HG03575 (cell line): ENCODE results near the gene UGT1A10.
"Not testable (repeated sequence)": the region's sequence is repeated elsewhere in the genome, so short reads cannot be mapped to it uniquely, and the experiment has no call there.

Experiments
- ATAC-seq: cut with Tn5 transposase; IDR thresholded peaks from one replicate; pipeline ENCODE4 v1.9.1; 2021; ENCODE audit not compliant: unreplicated experiment, insufficient number of reproducible peaks, low FRiP score; ENCODE audit errors: extremely low read depth

The UGT1A10 gene

DNA sequence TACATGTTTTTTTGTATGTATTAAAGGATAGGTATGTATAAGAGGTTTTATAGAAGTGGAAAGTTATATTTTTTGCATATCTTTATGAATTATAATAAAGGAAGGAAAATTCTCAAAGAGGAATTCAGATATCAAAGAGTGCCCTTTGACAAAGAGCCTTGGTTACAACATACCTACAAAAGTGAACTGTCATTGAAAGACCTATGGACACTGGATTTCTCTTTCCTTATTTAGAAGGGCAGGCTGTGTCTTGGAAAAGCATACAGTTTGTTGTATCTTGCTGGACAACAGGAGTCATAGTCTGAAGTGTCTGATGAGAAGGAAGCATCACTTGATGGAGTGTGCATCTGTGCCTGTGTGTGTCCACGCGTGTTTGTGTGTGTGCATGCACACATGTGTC is 15.2 kb downstream of the UGT1A10 start:
- no peak for ATAC-seq

DNA sequence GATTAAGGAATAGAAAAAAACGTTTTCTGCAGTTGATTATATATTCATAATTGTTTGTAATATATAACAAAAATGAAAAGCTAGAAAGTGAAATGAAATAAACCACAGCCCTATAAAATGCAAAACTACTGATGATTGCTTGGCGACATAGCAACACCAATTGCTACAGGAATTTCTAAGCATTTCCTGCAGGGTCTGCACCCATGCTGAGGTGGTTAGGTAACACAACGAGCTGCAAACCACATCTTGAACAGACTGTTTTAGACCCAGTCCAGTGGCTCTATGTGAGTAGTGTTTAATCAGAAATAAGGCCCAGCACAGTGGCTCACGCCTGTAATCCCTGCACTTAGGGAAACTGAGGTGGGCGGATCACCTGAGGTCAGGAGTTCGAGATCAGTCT is 18.3 kb downstream of the UGT1A10 start:
- no peak for ATAC-seq

DNA sequence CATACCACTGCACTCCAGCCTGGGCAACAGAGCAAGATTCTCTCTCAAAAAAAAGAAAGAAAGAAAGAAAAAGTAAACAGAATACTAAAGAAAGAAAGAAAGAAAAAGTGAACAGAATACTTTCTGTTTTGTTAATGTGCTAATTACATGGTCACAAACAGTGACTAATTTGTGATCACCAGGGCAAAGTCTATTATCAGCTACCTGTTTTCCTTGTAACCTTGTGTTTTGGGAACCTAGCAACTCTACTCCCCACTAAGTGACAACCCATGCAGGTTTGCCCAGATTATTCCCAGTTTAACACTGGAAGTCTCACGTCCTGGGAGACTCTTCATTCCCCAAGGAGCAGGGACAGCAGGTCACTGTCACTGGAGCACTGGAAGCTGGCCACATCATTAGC is 18.8 kb downstream of the UGT1A10 start:
- no peak for ATAC-seq

DNA sequence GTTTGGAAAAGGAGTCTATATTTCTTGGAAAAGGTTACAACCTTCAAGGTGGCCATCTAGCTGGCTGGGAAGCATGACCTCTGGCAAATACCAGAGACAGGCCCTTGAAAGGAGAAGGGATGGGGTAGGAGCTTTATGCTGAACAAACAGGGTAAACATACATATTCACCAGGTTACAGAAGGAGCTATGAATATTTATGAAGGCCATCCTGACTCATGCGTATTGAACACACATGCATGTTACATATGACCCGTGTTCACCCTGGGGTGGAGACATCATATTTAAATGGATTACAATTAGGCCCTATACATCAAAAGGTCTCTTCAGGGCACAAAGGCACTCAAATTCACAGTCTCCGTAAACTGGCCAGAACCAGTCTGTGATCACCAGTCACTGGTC is 19.7 kb downstream of the UGT1A10 start:
- ATAC-seq: not testable (repeated sequence)

DNA sequence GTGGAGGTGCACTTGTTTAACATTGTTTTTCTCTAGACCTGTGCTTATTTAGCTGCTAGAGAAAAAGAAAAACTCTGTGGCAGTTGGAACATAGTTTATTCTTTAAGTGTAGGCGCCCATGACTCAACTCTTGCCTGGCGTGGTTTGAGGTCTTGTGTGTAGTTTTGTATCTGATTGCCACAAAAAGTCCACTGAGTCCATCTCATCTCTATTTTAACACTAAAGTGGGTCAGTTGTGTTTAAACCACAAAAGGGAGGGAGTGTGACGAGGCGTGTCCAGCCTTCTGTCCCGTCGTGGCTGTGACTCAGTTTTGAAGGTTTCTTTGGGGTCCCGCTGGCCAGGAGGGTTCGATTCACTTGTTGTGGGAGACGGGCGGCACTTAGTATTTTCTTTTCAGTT is 20.2 kb downstream of the UGT1A10 start:
- ATAC-seq: no peak

DNA sequence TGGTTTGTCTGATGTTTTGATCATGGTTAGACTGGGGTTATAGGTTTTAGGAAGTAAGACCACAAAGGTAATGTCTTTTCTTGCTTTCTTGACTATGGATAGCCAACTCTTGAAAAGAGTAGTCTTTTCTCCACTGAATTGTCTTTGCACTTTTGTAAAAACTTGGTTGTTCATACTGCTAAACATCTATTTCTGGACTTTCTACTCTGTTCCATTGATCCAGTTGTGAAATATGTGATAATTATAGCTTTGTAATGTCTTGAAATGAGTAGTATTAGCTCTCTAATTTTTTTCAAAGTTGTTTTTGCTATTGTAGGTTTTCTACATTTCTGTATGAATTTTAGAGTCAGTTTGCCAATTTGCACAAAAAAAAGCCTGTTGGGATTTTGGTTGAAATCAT is 22.4 kb downstream of the UGT1A10 start:
- ATAC-seq: no peak

DNA sequence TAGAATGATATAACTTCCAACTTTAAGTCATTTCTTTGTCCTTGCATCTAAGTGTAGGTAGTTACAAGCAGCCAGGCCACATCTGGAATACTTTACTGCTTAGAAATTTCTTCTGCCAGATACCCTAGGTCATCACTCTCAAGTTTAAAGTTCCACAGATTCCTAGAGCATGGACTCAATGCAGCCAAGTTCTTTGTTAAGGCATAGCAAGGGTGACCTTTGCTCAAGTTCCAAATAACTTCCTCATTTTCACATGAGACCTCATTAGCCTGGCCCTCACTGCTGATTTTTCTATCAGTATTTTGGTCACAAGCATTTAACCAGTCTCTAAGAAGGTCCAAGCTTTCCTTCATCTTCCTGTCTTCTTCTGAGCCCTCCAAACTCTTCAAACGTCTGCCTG is 27.7 kb downstream of the UGT1A10 start:
- ATAC-seq: no peak

DNA sequence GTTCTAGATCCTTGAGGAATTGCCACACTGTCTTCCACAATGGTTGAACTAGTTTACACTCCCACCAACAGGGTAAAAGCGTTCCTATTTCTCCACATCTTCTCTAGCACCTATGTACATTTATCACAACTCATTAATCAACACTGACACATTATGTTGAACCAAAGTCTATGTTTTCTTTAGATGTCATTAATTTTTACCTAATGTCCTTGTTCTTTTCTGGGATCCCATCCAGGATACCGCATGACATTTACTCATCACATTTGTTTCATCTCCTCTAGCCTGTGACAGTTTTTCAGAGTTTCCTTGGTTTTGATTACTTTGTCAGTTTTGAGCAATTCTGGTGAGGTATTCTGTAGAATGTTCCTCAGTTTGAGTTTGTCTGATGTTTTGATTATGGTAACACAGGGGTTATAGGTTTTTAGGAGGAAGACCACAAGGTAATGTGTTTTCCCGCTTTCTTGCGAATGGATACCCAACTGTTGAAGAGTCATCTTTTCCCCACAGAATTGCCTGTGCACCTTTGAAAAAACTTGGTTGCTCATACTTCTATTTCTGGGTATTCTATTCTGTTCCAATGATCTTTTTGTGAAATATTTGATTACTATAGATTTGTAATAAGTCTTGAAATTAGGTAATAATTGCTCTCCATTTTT is 32.5 kb downstream of the UGT1A10 start:
- ATAC-seq: no peak

DNA sequence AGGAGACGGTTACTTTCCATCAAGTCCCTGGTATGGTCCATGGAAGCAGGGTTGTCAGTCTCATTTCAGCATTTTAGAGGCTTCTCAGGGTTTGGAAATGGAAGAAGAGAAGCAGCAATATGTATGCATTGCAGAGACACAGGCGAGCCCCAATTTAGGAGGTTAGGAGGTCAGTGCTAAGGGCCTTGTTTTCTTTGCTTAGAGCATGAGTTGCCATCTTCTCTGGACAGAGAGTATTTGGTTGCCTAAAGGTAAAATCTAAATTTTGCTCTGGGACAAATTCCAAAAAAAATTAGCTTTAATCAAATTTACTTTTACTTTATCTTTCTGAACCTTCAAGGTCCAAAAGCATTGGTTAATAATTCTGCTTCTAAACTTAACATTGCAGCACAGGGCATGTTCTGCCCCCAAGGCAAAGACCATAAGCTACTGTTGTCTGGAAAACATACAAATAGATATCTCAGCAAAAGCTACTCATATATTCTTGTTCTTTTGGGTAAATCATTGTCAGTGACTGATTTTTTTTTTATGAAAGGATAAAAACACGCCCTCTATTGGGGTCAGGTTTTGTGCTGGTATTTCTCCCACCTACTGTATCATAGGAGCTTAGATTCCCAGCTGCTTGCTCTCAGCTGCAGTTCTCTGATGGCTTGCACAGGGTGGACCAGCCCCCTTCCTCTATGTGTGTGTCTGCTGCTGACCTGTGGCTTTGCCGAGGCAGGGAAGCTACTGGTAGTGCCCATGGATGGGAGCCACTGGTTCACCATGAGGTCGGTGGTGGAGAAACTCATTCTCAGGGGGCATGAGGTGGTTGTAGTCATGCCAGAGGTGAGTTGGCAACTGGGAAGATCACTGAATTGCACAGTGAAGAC is 35.3 kb downstream of the UGT1A10 start, which contains the start of gene UGT1A9:
Gene UGT1A9, plus strand, starts transcription at position 609 of the 872 bp plus-strand sequence. Its CDS starts 37 bp downstream, at position 646.
- ATAC-seq: no peak

DNA sequence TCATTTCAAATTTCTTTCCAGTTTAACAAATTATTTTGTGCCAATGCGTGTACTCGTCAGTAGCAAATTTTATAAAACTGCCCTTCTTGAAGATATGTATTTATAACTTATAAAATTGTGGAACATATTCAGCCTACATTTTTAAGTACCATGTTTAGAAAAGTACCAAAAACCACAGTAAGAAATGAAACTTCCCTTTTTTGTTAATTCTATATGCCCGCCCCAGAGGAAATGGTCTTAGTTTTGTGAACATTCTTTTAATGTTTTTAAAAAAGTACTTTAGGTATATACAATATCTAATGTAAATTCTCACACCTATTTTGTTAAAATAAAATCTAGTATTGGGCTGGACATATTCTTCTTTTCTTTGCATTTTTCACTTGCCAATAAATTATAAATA is 36.6 kb downstream of the UGT1A10 start:
- ATAC-seq: no peak

DNA sequence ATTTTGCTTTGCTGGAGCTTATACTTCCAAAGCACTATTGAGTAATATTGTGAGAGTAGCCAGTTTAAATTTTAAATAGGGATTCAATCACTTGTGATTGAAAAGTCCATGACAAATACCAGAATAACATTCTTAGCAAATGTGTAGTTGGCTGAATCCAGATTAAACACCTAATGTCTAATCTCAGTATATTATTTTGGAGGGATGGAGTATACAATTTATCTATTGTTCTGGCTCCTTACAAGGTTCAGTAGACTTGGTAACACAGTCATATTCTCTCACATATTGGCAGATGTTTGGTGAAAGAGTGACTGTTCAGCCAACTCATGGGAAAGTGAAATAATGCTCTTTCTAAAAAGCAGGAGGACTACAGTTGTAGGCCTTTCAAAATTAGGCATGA is 37.6 kb downstream of the UGT1A10 start:
- no peak for ATAC-seq

DNA sequence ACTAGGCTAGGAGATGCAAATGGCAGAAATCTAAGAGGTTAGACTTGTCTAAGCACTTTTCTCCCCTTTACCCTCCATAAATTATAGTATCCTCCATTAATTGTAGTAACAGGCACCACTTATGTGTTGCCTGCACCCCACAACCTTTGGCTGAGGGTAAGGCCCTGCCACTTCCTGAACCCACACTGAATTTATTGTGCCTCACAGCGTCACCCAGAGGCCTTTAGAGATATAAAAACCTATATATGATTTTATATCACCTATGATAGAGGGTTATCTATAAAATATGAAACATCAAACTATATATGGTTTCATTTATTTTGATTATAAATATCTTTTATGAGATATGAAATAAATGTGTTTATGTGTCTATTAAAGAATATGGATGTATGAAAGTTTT is 38.1 kb downstream of the UGT1A10 start:
- no peak for ATAC-seq

DNA sequence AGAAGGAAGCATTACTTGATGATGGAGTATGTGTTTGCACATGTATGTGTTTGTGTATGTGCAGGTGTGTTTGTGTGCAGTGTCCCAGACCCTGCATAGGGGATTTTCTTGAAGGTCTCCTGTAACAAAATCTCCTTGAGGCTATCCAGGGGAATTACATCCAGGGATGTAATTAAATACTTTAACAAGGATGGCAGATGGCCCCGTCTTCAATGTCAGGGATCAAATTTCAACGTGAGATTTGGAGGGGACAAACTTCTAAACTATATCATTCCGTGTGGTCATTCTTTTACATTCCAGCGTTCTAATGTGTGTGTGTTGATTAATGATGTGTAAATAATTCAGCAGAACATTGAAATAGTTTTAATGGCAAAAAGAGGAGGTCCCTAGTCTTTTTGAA is 38.7 kb downstream of the UGT1A10 start:
- no peak for ATAC-seq

DNA sequence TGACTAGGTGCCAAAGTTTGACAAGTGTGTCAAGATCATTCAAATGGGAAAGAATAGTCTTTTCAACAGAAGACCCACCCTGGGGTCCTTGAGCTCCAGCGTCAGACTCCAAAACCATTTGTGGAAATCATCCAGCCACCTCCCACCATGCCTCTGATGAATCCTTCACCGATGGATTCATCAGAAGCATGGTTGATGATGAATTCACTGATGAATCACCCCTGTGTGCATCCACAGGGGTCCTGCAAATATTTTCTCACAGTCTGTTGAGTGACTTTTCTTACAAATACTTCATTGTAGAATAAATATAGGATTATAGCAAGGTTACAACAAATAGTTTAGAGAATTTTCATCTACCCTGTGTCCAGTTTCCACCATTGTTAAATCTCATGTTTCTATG is 39.8 kb downstream of the UGT1A10 start:
- ATAC-seq: no peak

DNA sequence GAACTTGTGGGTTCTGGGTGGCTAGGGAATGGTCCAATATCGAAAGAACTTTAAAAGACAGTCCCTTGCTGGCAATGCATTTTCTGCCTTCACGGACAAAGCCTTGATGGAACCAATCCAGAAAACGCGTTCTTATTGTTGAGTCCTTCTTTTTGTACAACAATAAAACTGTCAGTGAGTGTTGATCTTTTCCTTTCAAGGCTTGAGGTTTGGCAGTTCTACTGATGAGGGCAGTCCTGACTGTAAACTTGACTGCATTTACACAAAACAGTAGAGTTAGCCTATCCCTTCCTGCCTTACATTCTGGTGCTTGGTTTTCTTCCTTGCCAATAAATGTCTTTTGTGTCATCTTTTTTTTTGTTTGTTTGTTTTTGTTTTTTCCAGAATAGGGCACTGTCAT is 42.9 kb downstream of the UGT1A10 start:
- ATAC-seq: no peak

DNA sequence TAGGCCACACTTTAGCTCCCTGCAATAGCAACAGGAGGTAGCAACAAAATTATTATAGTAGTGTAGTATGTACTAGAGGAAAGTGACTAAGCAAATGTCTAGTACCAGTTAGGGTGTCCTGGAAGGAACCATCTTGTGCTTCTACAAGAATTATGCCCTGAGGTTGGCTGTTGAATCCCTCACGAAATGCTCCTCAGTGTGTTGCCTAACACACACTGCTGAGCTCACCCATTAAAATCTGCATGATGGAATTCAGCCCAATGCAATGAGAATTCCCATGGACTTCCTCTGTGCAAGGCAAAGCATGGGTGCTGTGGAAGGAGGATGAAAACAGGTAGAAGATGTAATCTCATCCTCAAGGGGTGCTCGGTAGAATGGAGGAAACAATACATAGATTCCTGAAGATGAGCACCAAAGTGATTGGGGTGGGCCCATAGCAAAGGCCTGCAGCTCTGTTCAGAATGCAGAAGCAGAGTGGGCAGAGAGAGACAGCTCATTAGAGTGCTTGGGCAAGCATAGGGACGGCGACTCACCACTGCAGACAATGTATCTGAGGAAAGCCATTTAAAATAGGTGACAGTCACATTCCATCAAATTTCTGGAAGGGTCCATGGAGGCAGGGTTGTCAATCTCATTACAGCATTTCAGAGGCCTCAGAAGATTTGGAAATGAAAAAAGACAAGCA is 44.3 kb downstream of the UGT1A10 start:
- no peak for ATAC-seq

DNA sequence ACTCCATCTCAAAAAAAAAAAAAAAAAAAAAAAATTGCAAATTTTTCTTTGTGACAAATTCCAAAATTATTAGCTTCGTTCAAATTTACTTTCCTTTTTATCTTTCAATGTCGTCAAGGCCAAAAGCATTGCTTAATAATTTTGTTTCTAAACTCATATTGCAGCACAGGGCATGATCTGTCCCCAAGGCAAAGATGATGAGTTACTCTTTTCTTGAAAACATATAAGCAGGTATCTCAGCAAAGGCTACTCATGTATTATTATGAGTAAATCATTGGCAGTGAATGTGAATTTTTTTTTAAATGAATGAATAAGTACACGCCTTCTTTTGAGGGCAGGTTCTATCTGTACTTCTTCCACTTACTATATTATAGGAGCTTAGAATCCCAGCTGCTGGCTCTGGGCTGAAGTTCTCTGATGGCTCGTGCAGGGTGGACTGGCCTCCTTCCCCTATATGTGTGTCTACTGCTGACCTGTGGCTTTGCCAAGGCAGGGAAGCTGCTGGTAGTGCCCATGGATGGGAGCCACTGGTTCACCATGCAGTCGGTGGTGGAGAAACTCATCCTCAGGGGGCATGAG is 45.4 kb downstream of the UGT1A10 start, which contains the start of gene UGT1A7:
Gene UGT1A7, plus strand, starts transcription at position 381 of the 579 bp plus-strand sequence. Its CDS starts 37 bp downstream, at position 418.
- ATAC-seq: no peak

DNA sequence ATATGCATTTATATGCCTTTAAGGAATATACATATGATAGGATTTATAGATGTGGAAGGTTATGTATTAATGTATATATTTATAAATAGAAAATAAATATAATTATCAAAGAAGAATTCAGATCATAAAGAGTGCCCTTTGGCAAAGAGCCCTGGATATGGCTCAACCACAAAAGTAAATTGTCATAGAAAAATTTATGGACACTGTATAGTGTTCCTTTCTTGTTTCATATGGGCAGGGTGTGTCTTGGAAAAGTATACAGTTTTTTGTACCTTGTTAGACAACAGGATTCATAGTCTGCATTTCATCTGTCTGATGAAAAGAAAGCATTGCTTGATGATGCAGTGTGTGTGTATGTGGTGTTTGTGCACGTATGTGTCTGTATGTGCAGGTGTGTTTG is 48.4 kb downstream of the UGT1A10 start:
- ATAC-seq: no peak

DNA sequence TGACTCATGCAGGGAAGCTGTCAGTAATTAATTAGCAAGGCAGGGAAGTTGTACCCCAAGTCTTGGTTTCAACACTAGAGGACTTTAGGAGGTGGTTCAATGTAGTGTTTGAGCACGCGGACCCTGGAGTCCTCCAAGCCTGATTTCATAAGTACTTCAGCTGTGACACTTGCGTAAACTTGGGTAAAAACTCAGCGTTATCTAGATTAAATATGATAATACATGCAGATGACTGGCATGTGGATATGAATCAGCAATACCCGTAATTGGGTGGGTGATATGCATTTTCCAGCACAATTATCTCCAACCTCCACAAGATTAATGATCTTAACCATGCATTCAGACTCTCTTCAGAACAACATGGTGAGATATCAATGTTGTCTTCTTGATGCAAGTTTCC is 50.7 kb downstream of the UGT1A10 start:
- no peak for ATAC-seq
